ENCODE results near the gene TTC28.
"Not testable (repeated sequence)": the region's sequence is repeated elsewhere in the genome, so short reads cannot be mapped to it uniquely, and the experiment has no call there.

Gene TTC28

DNA sequence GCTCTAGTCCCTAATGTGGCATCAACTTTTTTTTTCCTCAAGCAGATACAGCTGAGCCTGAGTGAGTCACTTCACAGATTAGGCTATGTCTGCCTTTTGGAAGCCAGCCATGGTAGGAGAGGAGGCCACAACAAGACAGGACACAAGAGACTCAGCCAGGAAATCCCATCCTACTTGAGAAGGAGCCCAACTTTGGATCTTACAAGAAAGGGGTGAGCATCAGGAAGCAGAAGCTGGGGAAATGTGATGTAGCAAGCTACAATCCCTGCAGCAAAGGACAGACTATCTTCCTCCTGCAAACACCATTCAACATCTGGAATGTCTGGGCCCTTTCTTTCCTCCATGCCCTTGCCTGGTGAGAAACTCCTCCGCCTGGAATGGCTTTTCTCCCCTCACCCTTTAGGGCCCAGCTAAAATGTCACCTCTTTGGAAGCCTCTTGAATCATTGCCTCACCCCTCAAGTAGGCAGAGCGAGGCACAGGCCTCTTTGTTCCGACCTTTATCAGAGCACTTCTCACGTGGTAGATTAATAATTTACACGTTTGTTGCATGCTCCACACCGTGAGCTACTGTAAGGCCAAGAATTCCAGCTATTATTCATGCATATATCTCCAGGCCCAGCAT lies 604.2 kb downstream of the TTC28 start:
- DNase-seq, result no peak

DNA sequence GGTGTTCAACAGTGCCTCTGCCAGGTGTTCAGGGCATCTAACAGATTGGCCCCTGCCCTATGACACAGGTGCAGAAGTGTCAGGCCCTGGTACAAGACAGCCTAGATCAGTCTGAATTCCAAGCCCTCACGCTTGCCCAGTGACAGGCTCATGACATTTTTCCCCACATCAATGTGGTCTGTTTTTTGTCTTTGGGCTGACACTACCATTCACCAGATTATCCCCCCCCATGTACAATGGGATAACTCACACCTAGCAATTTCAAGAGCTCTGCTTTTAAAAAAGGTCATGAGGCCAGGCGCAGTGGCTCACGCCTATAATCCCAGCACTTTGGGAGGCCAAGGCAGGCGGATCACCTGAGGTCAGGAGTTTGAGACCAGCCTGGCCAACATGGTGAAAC lies 605.1 kb downstream of the TTC28 start:
- no peak for DNase-seq

GRCh38 chr22:28072066-28072465 lies 607.6 kb downstream of the TTC28 start:
- no peak for DNase-seq

GRCh38 chr22:28068826-28069225 lies 610.8 kb downstream of the TTC28 start:
- no peak for DNase-seq

DNA sequence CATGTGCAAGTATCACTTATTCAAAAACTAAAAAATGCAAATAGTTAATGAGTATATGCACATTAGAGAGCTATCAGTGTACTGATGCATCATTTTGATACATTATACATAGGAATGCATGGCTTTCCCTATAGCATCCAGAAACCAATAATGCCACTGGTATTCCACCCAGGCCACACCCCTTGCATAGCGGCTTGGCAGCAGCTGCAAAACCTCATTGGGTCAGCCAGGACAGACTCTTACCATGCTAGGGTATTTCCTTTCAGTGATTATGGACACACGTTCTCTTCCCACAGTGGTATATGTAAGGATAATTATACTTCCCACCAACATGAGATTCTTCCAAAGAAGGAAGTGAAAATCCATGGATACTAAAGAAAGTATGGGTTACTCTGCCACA lies 614.7 kb downstream of the TTC28 start:
- DNase-seq, result no peak

- DNase-seq, result no peak
Measured at GRCh38 chr22:28063656-28064055, 616.0 kb downstream of the TTC28 start.

DNA sequence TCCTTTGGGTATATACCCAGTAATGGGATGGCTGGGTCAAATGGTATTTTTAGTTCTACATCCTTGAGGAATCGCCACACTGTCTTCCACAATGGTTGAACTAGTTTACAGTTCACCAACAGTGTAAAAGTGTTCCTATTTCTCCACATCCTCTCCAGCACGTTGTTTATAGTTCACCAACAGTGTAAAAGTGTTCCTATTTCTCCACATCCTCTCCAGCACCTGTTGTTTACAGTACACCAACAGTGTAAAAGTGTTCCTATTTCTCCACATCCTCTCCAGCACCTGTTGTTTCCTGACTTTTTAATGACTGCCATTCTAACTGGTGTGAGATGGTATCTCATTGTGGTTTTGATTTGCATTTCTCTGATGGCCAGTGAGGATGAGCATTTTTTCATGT lies 619.0 kb downstream of the TTC28 start:
- not testable (repeated sequence) for DNase-seq

- DNase-seq, result no peak
Measured at GRCh38 chr22:28058036-28058435, 621.6 kb downstream of the TTC28 start.

DNA sequence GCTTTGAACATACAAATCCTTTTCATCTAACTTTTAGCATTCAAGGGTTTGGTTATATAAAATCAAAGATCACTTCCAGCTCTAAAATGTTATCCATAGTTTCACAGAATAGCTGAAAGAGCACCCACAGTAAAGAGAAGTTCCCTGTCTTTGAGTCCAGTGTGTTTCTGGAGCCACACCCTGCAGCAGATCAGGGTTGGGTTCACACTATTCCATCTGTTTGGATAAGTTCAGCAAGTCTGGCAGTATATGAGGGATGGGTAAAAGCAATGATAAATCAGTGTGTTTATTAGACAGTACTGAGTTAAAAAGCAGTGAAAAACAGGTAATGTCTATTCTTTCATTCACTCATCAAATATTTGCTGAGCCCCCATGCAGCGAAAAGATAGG lies 624.8 kb downstream of the TTC28 start:
- DNase-seq, result no peak

- DNase-seq, result no peak
Measured at GRCh38 chr22:28053896-28054818, 625.5 kb downstream of the TTC28 start.

- DNase-seq, result peak; percentile 13
Measured at GRCh38 chr22:28052825-28053269, 626.8 kb downstream of the TTC28 start.

- no peak for DNase-seq
Measured at GRCh38 chr22:28051787-28052356, 627.8 kb downstream of the TTC28 start.

GRCh38 chr22:28051091-28051786 lies 628.4 kb downstream of the TTC28 start:
- no peak for DNase-seq

DNA sequence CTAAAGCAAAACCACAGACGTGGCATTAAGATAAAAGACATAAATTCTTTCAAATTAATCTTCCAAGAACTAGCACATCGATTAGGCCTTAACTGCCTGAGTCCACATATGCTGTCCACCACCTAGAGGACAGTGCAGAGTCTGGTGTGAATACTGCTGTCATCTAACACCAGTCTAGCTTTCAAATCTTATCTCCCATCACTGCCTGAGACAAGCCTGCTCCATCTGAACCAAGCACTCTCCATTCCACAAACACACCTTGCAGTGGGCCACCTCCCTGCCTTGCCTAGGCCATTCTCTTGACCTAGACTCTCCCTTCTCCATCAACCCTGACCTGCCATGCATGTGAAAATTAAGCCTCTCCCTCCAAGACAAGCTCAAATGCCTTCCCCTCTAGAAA lies 631.1 kb downstream of the TTC28 start:
- no peak for DNase-seq

- DNase-seq, result no peak
Measured at GRCh38 chr22:28047740-28048139, 631.9 kb downstream of the TTC28 start.

GRCh38 chr22:28046100-28046499 lies 633.5 kb downstream of the TTC28 start:
- no peak for DNase-seq

- no peak for DNase-seq
Measured at GRCh38 chr22:28044546-28045173, 635.0 kb downstream of the TTC28 start.

DNA sequence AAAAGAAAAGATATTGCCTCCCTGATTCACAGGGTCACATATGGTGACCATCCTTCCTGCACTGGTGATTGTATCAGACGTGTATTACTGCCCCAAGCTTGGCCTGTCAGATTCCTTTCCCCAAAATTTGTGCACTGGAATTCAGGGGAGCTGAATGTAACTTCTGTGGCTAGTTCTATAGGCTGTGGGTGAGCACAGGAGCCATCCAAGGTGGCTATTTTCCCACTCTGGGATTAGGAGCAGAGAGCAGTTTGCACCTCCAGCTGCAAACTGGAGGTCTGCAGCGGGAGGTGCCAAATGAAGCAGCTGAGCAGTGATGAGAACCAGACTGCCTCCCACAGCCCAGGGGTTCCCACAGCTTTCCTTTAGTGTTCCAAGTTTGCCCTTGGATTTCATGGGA lies 636.4 kb downstream of the TTC28 start:
- DNase-seq, result no peak

GRCh38 chr22:28034760-28035401 lies 644.8 kb downstream of the TTC28 start:
- DNase-seq, result peak; percentile 19

DNA sequence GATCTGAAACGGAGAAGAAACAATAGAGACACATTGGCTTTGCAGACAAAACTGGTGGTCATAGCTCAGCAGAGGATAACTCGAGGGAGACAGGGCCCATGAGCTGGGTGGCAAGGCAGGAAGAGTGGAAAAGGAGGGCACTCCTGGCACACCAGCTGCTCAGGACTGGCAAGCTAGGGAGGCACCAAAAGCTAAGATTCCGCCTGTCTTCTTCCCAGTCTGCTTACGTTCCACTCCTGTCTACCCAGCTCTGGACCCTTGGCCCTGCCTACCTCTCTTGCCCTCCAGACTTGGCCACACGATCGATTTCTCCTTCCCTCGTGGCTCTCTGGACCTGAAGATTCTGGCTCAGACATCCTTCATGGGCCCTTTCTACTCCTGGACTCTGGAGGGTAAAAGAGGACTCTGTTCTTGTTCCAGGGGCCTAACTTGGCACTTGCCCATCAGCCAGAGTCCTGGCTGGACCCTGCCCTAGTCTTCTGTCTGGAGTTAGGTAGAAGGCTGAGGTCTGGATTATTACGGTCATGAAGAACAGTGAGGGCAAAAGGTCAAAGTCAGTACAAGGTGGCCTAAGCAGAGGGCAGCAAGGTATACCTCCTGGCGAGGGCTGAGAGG lies 645.4 kb downstream of the TTC28 start:
- DNase-seq, result no peak

GRCh38 chr22:28032861-28033260 lies 646.8 kb downstream of the TTC28 start:
- DNase-seq, result no peak

GRCh38 chr22:28031383-28031922 lies 648.2 kb downstream of the TTC28 start:
- no peak for DNase-seq
